ENCODE data around the gene C16orf90.
"Not testable (repeated sequence)": the region's sequence is repeated elsewhere in the genome, so short reads cannot be mapped to it uniquely, and the experiment has no call there.

The C16orf90 gene

DNA sequence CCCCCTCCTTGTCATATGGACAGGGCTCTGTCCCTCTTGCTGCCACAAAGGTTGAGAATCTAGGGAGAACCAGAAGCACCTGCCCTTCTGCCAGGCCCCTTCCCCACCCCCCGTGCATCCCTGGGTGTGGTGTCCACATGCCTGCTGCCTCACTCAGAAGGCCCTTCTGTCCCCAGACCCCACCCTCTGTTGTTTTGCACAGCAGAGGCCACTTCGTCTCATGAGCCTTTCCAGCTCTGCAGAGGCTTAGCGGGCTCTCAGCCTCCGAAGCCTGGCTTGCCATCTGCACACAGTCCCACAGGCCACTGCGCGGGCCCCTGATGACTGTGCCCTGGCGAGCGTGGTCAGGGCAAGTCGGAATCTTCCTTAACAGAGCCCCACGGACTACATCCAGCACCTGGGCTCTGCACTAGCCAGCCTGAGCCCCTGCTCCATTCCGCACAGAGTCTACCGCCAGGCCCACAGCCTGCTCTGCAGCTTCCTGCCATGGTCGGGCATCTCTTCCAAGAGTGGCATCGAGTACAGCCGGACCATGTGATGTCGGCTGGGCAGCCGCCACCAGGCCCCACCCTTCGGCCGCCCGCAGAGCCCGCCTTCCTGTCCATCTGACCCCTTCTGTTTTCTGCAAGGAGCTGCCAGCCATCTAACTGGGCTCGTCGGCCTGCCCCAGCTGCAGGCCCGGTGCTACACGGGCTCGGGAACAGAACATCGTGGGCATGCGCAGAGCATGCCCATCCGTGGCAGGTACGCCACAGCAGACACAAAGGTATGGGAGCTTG, 10.8 kb downstream of the C16orf90 start:
- no peak for DNase-seq (ENCODE audit: low read depth in 2 of 2)

DNA sequence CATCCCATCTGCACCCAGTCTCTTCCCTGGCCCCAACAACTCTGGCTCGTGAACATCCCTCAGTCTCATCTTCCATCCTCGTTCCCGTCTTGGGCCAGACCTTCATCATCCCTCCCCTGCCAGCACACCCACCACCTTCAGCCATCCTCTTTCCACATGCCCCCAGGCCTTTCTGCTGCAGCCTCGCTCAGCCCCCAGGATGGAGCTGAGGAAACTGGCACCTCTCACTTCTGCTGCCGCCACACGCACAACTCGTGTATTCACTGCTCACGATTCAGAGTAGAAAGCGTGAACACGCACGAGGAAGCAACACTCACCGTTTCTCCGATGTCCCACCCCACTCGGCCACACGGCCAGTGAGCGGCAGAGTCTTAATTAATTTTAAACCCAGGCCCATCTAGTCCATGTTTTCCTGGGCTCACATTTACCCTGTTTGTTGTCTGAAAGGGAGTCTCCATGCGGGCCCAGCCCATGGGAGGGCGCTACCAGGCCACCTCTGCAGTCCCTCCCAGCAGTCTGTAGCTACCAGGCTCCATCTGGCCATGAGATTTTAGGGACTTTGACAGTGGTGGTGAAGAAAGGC, 12.5 kb downstream of the C16orf90 start:
- no peak for DNase-seq (ENCODE audit: low read depth in 2 of 2)

DNA sequence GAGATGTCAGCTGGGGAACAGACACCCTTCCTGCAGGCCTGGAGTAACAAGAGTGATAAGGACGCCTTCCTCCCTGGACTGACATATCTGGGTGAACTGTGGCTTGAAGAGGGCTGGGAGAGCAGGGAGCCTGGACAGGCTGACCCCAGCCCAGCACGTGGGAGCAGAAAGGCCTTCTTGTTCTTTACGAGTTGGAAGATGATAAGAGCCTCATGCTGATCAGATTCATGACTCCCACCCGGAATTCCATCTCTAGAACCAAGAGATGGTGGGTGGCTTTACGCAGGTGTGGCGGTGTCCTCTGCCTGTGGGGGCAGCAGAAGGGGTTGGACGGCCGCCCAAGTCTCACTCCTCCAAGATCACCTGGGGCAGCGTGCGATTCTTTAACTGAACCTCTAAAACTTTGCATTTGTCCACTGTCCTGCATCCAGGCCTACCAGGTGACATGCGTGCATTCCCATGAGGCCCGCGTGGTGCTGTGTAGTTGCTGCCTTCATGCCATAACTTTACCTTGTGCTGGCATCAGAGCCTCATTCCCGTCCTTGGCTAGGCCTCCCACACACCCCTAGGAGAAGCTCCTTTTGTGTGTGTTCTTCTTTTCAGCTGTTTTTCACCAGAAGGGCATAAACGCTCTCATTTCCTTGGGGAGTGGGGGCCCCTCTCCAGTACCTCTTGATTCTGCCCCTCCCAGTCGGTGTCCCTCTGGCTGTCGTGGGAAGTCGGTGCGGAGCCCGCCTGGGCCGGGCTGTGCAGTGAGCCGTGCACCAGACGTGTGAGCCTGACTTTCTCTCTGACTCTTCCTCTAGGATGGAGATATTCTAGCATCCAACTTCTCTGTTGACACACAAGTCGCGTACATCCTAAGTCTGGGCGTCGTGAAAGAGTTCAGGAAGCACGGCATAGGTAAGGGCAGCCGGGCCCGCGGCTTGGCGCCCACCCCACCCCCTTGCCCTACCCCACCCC, 13.3 kb downstream of the C16orf90 start:
- no peak for DNase-seq (ENCODE audit: low read depth in 2 of 2)

DNA sequence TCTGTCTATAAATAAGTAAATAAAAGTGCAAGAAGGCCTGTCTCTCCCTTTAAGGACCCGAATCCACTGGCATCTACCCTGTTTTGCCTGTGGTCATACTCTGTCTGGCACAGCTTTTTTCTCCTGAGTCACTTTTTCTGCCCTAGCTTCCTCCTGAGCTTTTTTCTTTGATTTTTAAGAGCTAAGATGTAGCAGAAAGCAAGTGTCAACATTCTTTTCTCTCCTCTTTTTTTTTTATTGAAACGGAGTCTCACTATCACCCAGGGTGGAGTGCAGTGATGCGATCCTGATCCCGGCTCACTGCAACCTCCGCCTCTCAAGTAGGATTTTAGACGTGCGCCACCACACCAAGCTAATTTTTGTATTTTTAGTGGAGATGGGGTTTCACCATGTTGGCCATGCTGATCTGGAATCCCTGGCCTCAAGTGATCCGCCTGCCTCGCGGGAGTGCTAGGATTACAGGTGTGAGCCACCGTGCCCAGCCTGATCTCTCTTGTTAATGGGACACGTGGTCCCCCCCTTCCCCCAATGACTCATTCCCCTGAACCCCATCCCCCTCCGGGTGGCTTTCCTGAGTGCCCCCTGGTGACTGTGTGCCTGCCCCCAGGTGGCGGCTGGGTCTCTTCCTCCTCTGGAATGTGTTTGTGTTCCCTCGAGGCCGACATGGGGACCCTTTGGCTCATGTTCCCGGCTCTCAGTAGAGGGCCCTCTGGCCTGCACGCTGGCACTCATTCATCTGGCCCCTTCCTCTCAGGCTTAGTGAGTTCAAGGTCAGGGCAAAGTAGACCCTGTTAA, 14.2 kb downstream of the C16orf90 start:
- DNase-seq (ENCODE audit: low read depth in 2 of 2) = no peak

DNA sequence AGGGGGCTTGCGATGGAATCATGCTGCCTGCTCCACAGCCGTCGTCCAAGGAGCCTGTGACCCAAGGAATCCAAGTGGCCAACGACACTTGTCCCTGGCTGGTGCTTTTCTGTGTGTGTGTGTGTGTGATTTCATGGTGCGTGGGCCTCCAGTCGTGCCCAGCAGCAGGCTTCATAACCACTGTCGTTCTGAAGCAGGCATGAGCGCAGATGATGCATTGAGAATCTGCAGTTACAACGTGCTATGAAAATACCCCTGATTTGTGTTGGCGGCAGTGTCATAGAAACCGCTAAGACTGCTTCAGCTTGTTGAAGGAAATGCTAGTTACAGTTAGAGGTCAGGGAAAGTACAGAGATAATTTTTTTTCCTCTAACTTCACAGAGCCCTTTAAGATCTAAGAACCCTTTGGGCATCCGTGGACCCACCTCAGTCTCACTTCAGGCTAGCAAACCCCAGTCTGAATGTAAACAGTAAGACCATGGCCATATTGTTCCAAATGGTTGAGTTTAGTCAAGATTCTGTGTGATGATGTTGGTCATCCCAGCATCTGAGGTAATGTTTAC, 15.6 kb downstream of the C16orf90 start:
- DNase-seq (ENCODE audit: low read depth in 2 of 2) = no peak

DNA sequence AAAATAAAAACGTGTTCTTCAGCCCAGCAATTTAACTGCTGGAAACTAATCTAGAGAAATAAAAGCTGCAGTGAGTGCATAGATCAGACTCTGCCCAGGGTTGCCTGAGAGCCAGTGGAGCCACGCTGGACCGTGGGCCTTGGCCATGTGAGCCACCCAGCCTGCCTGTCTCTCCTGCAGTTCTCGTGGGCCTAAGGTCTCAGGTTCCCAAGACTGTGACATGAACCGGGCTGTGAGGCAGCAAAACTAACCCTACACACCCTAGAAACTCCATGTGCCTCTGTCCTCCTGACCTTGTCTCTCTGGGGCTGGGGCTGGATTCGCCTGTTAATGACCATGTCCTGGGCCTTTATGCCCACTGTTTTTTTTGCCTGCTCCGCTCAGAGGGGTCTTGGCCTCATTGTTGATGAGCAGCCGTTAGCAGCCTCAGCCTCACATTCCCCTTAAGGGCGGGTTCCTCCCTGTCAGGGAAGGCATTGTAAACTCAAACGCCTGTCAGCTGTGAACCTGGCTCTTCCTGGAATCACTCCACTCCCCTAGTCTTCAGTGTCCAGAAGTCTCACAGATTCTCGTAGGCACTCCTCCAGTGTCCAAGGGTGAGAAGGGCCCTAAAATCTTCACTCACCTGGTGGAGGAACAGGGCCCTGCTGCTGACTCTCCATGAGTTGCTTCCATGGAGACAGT, 16.9 kb downstream of the C16orf90 start:
- DNase-seq (ENCODE audit: low read depth in 2 of 2) = no peak

DNA sequence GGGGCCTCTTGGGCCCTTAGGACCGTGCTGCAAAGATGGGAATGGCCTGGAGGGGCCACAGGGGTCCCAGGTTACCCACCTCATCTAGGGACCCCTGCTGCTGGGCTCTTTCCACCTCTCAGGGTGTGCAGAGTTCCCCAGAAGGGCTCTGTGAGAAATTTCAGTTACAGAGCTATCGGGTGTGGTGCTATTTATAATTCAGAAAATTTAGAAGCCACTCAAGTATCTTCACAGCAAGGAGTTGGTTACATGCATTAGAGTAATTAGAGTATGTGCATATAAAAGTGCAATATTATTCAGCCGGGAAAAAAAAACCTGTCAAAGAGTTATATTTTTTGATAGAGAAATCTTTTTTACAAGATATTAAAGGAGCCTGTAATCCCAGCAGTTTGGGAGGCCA, 18.9 kb downstream of the C16orf90 start:
- DNase-seq (ENCODE audit: low read depth in 2 of 2) = no peak

DNA sequence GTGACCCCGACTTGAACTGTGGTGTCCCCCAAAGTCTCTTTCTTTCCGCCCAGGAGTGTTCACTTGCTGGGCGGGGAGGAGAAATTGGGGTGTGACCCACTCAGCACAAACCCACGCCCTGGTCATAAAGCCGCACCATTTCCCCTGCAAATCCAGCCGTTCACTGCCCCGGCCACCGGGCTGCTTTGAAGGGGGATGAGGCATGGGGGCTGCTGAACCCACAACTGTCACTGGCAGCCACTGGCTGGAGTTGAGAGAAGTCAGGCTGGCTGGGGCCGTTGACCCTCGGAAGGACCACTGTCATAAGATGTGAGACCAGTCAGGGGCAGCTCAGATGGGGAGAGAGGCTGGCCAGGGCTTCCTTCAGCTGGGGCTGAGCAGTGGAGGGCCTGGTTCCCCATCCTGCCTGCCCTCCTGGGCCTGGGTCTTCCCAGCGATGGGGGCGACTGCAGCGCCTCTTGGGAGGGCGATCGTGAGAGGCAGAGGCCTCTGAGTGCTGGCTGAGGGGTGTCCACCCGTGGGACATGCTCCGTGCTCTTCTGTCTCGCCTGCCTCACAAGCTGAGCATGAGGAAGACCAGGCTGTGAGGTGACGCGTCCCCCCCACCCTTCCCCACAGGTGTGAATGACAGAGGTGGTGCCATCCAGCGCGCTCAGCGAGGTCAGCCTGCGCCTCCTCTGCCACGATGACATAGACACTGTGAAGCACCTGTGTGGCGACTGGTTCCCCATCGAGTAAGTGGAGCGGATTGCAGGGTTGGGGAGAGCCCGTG, 19.5 kb downstream of the C16orf90 start:
- no peak for DNase-seq (ENCODE audit: low read depth in 2 of 2)

DNA sequence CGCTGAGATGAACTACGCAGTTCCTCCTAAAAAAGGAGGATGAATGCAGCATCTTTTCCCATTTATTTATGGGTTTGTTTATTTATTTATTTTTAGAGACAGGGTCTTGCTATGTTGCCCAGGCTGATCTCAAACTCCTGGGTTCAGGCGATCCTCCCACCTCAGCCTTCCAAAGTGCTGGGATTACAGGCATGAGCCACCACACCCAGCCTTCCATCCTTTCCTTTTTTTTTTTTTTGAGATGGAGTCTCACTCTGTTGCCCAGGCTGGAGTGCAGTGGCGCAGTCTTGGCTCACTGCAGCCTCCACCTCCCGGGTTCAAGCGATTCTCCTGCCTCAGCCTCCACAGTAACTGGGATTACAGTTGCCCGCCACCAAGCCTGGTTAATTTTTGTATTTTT, 20.4 kb downstream of the C16orf90 start:
- not testable (repeated sequence) for DNase-seq (ENCODE audit: low read depth in 2 of 2)

DNA sequence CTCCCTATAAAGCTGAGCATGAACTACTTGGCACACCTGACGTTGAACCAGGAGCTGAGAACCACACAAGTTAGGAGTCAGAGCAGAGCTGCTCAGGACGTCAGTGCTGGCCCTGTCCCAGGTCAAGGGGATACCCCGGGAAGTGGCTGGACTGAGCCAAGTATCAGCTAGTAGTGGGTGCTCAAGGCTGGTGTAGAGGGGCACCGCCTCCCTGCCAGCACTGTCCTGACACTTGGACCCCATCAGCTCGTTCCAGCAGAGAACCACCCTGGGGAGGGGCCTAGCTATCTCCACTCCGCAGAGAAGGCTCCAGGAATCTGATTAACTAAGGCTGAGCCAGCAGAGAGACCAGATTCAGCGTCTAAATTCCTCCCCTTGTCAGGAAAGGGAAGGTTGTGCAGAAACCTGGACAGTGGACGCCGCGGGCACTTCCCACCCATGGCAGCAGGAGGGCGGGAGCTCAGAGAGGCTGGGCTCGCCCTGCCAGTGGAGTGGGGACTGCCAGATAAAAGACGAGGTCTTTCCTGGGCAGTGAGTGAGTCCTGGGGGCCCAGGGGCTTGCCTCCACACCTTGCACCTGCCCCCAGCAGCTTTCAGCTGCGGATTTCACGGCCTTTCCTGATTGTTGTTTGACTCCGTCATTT, 21.0 kb downstream of the C16orf90 start:
- DNase-seq (ENCODE audit: low read depth in 2 of 2) = no peak

DNA sequence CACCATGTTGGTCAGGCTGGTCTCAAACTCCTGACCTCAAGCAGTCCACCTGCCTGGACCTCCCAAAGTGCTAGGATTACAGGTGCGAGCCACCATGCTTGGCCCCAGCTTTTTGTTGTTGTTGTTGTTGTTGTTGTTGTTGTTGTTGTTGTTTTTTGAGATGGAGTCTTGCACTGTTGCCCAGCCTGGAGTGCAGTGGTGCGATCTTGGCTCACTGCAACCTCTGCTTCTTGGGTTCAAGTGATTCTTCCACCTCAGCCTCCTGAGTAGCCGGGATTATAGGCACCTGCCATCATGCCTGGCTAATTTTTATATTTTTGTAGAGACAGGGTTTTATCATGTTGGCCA, 21.7 kb downstream of the C16orf90 start:
- DNase-seq (ENCODE audit: low read depth in 2 of 2) = not testable (repeated sequence)

DNA sequence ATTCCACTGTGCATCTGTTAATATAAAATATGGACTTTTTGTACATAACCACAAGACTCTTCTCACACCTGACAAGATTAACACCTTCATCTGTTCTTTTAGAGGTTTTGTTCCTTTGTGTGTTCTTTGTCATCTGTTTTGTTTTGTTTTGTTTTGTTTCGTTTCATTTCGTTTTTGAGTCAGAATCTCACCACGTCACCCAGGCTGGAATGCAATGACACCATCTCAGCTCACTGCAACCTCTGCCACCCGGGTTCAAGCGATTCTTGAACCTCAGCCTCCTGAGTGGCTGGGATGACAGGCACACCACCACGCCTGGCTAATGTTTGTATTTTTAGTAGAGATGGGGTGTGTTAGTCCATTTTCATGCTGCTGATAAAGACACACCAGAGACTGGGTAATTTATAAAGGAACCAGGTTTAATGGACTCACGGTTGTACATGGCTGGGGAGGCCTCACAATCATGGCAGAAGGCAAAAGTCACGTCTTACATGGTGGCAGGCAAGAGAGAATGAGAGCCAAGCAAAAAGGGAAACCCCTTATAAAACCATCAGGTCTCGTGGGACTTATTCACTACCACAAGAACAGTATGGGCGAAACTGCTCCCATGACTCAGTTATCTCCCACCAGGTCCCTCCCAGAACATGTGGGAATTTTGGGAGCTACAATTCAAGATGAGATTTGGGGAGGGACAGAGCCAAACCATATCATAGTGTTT, 22.3 kb downstream of the C16orf90 start:
- no peak for DNase-seq (ENCODE audit: low read depth in 2 of 2)

DNA sequence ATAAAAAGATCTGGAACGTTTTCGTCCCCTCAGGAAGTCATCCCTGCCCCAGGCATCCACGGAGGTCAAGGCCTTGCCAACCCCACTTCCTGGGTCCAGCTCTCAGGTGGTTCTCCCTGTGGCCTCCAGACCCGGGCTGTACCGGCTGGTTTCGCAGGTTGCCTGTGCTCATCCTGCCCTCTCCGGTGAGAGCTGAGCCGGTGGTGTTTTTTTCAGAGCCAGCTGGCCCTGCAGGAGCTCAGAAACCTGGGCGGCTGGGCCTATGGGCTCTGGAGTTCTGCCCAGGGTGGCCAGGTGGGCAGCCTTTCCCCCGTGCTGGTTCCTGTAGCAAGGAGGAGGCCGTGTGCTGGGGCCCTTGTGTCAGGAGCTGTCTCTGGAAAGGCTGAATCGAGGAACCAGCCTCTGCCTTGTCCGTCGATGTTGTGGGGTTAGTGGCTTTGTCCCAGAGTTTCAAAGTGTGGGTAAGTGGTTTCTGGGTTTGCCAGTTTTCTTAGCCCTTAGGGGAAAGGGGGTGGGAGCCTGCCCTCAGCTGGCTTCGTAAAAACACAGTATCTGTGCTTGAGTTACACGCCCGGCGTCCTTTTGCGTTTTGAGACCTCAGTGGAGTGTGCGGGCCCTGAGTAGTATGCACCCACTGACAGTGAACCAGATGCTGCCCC, 23.6 kb downstream of the C16orf90 start:
- DNase-seq (ENCODE audit: low read depth in 2 of 2) = no peak

DNA sequence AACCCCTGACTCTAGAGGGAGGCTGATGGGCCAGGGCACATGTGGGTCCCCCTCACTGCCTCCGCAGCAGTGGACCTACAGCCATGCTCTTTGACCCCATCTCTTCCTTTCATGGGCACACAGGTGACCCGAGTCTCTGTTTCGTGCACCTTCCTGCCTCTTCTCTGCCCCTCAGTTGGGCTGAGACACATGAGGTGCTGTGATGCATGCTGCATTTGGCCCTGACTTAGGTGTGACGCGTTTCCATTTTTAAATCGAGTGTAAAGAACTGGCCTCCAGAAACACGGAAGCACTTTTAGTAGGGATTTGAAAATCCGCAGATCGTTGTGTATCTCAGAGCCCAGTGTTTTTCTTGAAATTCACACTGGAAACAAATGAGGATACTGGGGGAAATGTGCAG, 24.6 kb downstream of the C16orf90 start:
- no peak for DNase-seq (ENCODE audit: low read depth in 2 of 2)

DNA sequence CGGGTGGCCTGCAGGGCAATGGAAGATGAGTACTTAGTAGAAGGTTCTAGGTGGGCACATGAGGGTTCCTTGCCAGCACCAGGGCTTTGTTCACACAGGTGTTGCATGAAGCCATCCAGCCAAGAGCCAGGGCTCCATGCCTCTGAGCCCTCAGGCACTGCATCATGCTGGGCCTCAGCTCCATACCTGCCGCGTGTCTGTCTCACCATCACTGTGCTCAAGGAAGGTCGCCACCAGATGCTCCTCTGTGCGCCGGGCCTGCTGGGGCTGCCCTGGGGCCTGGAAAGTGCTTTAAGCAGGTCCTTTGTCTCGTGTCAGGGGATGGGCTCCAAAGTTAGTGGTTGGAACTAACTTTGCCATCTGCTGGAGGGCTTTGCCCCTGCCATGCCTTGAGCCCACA, 25.6 kb downstream of the C16orf90 start:
- DNase-seq (ENCODE audit: low read depth in 2 of 2) = no peak

DNA sequence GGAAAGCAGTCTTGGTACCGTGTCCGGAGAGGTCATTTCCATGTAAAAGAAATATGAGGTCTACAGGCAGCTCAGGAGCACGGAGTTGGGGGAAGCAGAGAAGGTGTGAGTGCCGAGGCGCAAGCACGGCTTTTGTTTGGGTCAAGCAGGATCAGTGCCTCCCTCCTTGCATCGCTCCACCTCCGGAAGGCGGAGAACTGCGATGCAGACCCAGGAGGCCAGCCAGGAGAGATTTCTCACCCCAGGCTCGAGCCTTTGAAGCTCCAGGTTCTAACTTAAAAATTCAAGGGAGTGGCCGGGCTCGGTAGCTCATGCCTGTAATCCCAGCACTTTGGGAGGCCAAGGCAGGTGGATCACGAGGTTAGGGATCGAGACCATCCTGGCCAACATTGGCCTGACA, 26.8 kb downstream of the C16orf90 start:
- DNase-seq (ENCODE audit: low read depth in 2 of 2) = no peak

DNA sequence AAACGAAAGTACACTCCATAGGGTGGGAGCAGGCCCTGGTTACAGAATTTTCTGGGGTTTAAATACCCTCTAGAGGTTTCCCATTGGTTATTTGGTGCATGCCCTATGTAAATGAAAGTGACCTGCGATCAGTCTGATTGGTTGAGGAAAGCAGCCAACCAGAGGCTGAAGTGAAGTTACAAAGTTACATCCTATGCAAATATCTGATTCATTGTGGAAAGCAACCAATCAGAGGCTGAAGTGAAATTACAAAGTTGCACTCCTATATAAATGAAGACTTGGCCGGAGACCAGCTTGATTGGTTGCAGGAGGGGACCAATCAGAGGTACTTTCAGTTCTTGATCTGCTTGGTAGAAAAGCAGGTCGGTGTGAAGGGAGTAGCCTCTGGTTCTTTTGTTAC, 27.4 kb downstream of the C16orf90 start:
- DNase-seq (ENCODE audit: low read depth in 2 of 2) = peak in 1 of 2 experiments; percentile 8

DNA sequence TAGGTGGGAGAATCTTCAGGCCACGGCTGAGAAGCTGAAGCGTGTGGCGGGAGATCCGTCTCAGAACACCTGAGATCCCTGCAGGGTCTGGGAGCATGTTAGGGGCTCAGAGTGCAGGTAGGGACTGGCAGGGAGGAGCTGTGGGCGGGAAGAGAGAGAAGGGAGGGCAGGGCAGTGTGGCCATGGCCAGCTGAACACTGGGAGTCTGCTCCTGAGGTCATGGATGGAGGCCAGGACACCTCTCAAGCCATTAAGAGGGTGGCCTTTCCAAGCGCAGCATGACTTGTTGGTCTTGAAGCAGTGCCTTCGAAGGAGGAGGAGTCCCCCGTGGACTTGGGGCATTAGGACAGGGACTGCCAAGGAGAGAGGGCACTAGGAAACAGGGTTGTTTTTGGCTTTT, 28.1 kb downstream of the C16orf90 start:
- DNase-seq (ENCODE audit: low read depth in 2 of 2) = no peak
